MG63 (cell line): ENCODE measurements around the gene NCKAP5. TPM values are rescaled to one million over a fixed set of nuclear protein-coding genes. Genes with fewer than 3 reads are reported as not detected.
A peak's percentile ranks its signal among the peaks of the same experiment; 100 is the strongest.

Experiments
- DNase-seq: peaks from one replicate; pipeline ENCODE4 v3.0.0-alpha.2; 2020
- H3K27me3 ChIP-seq: fragments of 250-450 bp; sonication (Bioruptor Pico); 2 replicates; pipeline ENCODE4 v1.5.1; 2020; ENCODE audit warnings: mild to moderate bottlenecking, moderate library complexity
- H3K36me3 ChIP-seq: fragments of 250-450 bp; sonication (Bioruptor Pico); 2 replicates; pipeline ENCODE4 v1.5.1; 2020; ENCODE audit warnings: mild to moderate bottlenecking, moderate library complexity
- H3K4me3 ChIP-seq: fragments of 250-450 bp; sonication (Bioruptor Pico); 2 replicates; pipeline ENCODE4 v1.5.1; 2020; ENCODE audit warnings: mild to moderate bottlenecking, moderate library complexity
- H3K9me3 ChIP-seq: fragments of 250-450 bp; sonication (Bioruptor Pico); 2 replicates; pipeline ENCODE4 v1.5.1; 2020; ENCODE audit warnings: mild to moderate bottlenecking, moderate library complexity
- total RNA-seq: library from RNA; depleted of rRNA; stranded (reverse); fragments of >200 nt; shearing (Covaris generic); gene quantifications from 2 replicates; pipeline ENCODE4 v1.2.3, GENCODE V29; 2014; ENCODE audit warnings: low replicate concordance

The NCKAP5 gene
- total RNA-seq, 1 experiment from 2014 or later = not detected

GRCh38 chr2:132779206-132779721 is 789.0 kb downstream of the NCKAP5 start:
- Histone ChIP-seq H3K9me3 (no peaks in the 10 kb centered on the region), H3K27me3 (no peaks in the 10 kb centered on the region), H3K4me3 (no peak overlapping the region), H3K36me3 (no peaks in the 10 kb centered on the region)
- DNase-seq = no peak

GRCh38 chr2:132776287-132776686 is 792.0 kb downstream of the NCKAP5 start:
- no peak for DNase-seq
- H3K4me3 ChIP-seq = no peak overlapping the region
- no peaks in the 10 kb centered on the region for H3K36me3 ChIP-seq

GRCh38 chr2:132774189-132774588 is 794.1 kb downstream of the NCKAP5 start:
- Histone ChIP-seq H3K4me3 (no peak overlapping the region), H3K9me3 (no peaks in the 10 kb centered on the region), H3K27me3 (no peaks in the 10 kb centered on the region), H3K36me3 (no peaks in the 10 kb centered on the region)
- DNase-seq = no peak

More at GRCh38 chr2:132776287-132776686, 792.0 kb downstream of the NCKAP5 start:
- Histone ChIP-seq H3K9me3 (no peaks in the 10 kb centered on the region), H3K27me3 (no peaks in the 10 kb centered on the region)

- Histone ChIP-seq H3K9me3 (no peaks in the 10 kb centered on the region), H3K36me3 (no peaks in the 10 kb centered on the region), H3K27me3 (no peaks in the 10 kb centered on the region), H3K4me3 (no peak overlapping the region)
- DNase-seq = no peak
Observed at GRCh38 chr2:132773331-132773730, 794.9 kb downstream of the NCKAP5 start.

GRCh38 chr2:132772340-132772739 is 795.9 kb downstream of the NCKAP5 start:
- no peaks in the 10 kb centered on the region for H3K36me3 ChIP-seq
- no peaks in the 10 kb centered on the region for H3K27me3 ChIP-seq
- DNase-seq = no peak
- no peaks in the 10 kb centered on the region for H3K9me3 ChIP-seq
- H3K4me3 ChIP-seq = no peak overlapping the region

GRCh38 chr2:132766573-132766972 is 801.7 kb downstream of the NCKAP5 start:
- Histone ChIP-seq H3K36me3 (no peaks in the 10 kb centered on the region), H3K27me3 (no peaks in the 10 kb centered on the region), H3K9me3 (no peaks in the 10 kb centered on the region), H3K4me3 (no peak overlapping the region)
- DNase-seq = no peak

GRCh38 chr2:132761437-132761836 is 806.8 kb downstream of the NCKAP5 start:
- Histone ChIP-seq H3K9me3 (no peaks in the 10 kb centered on the region; the same call in 1 of the 2 replicates), H3K27me3 (no peaks in the 10 kb centered on the region), H3K36me3 (no peaks in the 10 kb centered on the region), H3K4me3 (no peak overlapping the region)
- no peak for DNase-seq

GRCh38 chr2:132760971-132761370 is 807.3 kb downstream of the NCKAP5 start:
- Histone ChIP-seq H3K36me3 (no peaks in the 10 kb centered on the region), H3K27me3 (no peaks in the 10 kb centered on the region), H3K9me3 (no peaks in the 10 kb centered on the region; the same call in 1 of the 2 replicates), H3K4me3 (no peak overlapping the region)
- no peak for DNase-seq

GRCh38 chr2:132760405-132760804 is 807.9 kb downstream of the NCKAP5 start:
- H3K4me3 ChIP-seq = no peak overlapping the region

GRCh38 chr2:132758995-132759394 is 809.3 kb downstream of the NCKAP5 start:
- no peaks in the 10 kb centered on the region for H3K36me3 ChIP-seq
- DNase-seq = no peak
- H3K27me3 ChIP-seq = no peaks in the 10 kb centered on the region
- H3K4me3 ChIP-seq = no peak overlapping the region
- no peaks in the 10 kb centered on the region; the same call in 1 of the 2 replicates for H3K9me3 ChIP-seq

More at GRCh38 chr2:132760405-132760804, 807.9 kb downstream of the NCKAP5 start:
- DNase-seq = no peak
- H3K36me3 ChIP-seq = no peaks in the 10 kb centered on the region
- no peaks in the 10 kb centered on the region for H3K27me3 ChIP-seq
- no peaks in the 10 kb centered on the region; the same call in 1 of the 2 replicates for H3K9me3 ChIP-seq

GRCh38 chr2:132757676-132758075 is 810.6 kb downstream of the NCKAP5 start:
- Histone ChIP-seq H3K4me3 (no peak overlapping the region), H3K36me3 (no peaks in the 10 kb centered on the region), H3K9me3 (peaks cover 1% of the 10 kb centered on the region), H3K27me3 (no peaks in the 10 kb centered on the region)
- DNase-seq = no peak

- no peaks in the 10 kb centered on the region for H3K36me3 ChIP-seq
- no peak overlapping the region for H3K4me3 ChIP-seq
- H3K9me3 ChIP-seq = peaks cover 1% of the 10 kb centered on the region
- DNase-seq = no peak
- H3K27me3 ChIP-seq = no peaks in the 10 kb centered on the region
Observed at GRCh38 chr2:132757002-132757589, 811.2 kb downstream of the NCKAP5 start.

GRCh38 chr2:132754867-132755472 is 813.3 kb downstream of the NCKAP5 start:
- Histone ChIP-seq H3K27me3 (no peaks in the 10 kb centered on the region), H3K9me3 (peaks cover 1% of the 10 kb centered on the region), H3K36me3 (no peaks in the 10 kb centered on the region), H3K4me3 (no peak overlapping the region)
- no peak for DNase-seq

GRCh38 chr2:132754392-132754791 is 813.9 kb downstream of the NCKAP5 start:
- DNase-seq = no peak
- Histone ChIP-seq H3K27me3 (no peaks in the 10 kb centered on the region), H3K4me3 (no peak overlapping the region), H3K9me3 (peaks cover 1% of the 10 kb centered on the region), H3K36me3 (no peaks in the 10 kb centered on the region)

- peaks cover 1% of the 10 kb centered on the region; the same call in 1 of the 2 replicates for H3K9me3 ChIP-seq
- peak; percentile 18 for DNase-seq
- H3K36me3 ChIP-seq = no peaks in the 10 kb centered on the region
- H3K4me3 ChIP-seq = no peak overlapping the region
- no peaks in the 10 kb centered on the region for H3K27me3 ChIP-seq
Observed at GRCh38 chr2:132752421-132753206, 815.6 kb downstream of the NCKAP5 start.

- Histone ChIP-seq H3K27me3 (no peaks in the 10 kb centered on the region), H3K36me3 (no peaks in the 10 kb centered on the region), H3K4me3 (no peak overlapping the region), H3K9me3 (peaks cover 1% of the 10 kb centered on the region; the same call in 1 of the 2 replicates)
- no peak for DNase-seq
Observed at GRCh38 chr2:132751836-132752235, 816.4 kb downstream of the NCKAP5 start.

- DNase-seq = no peak
- Histone ChIP-seq H3K36me3 (no peaks in the 10 kb centered on the region), H3K27me3 (no peaks in the 10 kb centered on the region), H3K9me3 (peaks cover 1% of the 10 kb centered on the region; the same call in 1 of the 2 replicates), H3K4me3 (no peak overlapping the region)
Observed at GRCh38 chr2:132750606-132751005, 817.7 kb downstream of the NCKAP5 start.
